ENCODE results near the gene FRYL. TPM values are rescaled to one million over a fixed set of nuclear protein-coding genes. Genes with fewer than 3 reads are reported as not detected.
A peak's percentile ranks its signal among the peaks of the same experiment; 100 is the strongest.

FRYL gene
- polyA plus RNA-seq, 1 donor from 2014 or later: 64.0 TPM

GRCh38 chr4:48779095-48779997 is 733 bp downstream of the FRYL start:
- Histone ChIP-seq H3K9ac (ENCODE audit: low read length) (peak overlapping the region; percentile 90), H3K79me2 (replicated peaks; ENCODE audit: insufficient read depth, low read length) (peaks cover 47% of the 10 kb centered on the region), H2AFZ (ENCODE audit: low read depth, low read length) (peak overlapping the region; percentile 62), H3K36me3 (ENCODE audit: insufficient read depth, low read length) (no peaks in the 10 kb centered on the region), H3K4me2 (ENCODE audit: low read length) (peak overlapping the region; percentile 91), H3K27ac (ENCODE audit: low read length) (peak overlapping the region; percentile 96), H4K20me1 (ENCODE audit: insufficient read depth) (no peaks in the 10 kb centered on the region), H3F3A (ENCODE audit: insufficient read depth, low read length, poor library complexity, severe bottlenecking) (peaks cover 5% of the 10 kb centered on the region), H3K9me2 (ENCODE audit: insufficient read depth, low read length) (no peaks in the 10 kb centered on the region), H3K9me3 (ENCODE audit: low read length) (no peaks in the 10 kb centered on the region), H3K4me3 (ENCODE audit: low read length) (peak overlapping the region; percentile 94), H3K27me3 (ENCODE audit: insufficient read depth, low read depth, low read length) (no peaks in the 10 kb centered on the region)
- TF ChIP-seq EP300 (conservative IDR thresholded peaks at IDR 0.05; ENCODE audit: poor library complexity, severe bottlenecking) (peak; percentile 30), POLR2AphosphoS5 (IDR thresholded peaks at IDR 0.05) (peak; percentile 82), SMC3 (conservative IDR thresholded peaks at IDR 0.05; ENCODE audit: poor library complexity) (peak; percentile 52), TAF1 (IDR thresholded peaks at IDR 0.05; ENCODE audit: low read depth) (peak; percentile 1), EZH2 (IDR thresholded peaks at IDR 0.05; ENCODE audit: borderline replicate concordance, insufficient read depth, low read length, poor library complexity, severe bottlenecking) (no peak), RAD21 (conservative IDR thresholded peaks at IDR 0.05) (peak; percentile 46), MXI1 (conservative IDR thresholded peaks at IDR 0.05; ENCODE audit: poor library complexity, severe bottlenecking) (peak; percentile 66)
- TF ChIP-seq, protein P1, sequence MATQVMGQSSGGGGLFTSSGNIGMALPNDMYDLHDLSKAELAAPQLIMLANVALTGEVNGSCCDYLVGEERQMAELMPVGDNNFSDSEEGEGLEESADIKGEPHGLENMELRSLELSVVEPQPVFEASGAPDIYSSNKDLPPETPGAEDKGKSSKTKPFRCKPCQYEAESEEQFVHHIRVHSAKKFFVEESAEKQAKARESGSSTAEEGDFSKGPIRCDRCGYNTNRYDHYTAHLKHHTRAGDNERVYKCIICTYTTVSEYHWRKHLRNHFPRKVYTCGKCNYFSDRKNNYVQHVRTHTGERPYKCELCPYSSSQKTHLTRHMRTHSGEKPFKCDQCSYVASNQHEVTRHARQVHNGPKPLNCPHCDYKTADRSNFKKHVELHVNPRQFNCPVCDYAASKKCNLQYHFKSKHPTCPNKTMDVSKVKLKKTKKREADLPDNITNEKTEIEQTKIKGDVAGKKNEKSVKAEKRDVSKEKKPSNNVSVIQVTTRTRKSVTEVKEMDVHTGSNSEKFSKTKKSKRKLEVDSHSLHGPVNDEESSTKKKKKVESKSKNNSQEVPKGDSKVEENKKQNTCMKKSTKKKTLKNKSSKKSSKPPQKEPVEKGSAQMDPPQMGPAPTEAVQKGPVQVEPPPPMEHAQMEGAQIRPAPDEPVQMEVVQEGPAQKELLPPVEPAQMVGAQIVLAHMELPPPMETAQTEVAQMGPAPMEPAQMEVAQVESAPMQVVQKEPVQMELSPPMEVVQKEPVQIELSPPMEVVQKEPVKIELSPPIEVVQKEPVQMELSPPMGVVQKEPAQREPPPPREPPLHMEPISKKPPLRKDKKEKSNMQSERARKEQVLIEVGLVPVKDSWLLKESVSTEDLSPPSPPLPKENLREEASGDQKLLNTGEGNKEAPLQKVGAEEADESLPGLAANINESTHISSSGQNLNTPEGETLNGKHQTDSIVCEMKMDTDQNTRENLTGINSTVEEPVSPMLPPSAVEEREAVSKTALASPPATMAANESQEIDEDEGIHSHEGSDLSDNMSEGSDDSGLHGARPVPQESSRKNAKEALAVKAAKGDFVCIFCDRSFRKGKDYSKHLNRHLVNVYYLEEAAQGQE (IDR thresholded peaks at IDR 0.05; ENCODE audit: borderline replicate concordance): peak; percentile 74
- TF ChIP-seq, protein P2, sequence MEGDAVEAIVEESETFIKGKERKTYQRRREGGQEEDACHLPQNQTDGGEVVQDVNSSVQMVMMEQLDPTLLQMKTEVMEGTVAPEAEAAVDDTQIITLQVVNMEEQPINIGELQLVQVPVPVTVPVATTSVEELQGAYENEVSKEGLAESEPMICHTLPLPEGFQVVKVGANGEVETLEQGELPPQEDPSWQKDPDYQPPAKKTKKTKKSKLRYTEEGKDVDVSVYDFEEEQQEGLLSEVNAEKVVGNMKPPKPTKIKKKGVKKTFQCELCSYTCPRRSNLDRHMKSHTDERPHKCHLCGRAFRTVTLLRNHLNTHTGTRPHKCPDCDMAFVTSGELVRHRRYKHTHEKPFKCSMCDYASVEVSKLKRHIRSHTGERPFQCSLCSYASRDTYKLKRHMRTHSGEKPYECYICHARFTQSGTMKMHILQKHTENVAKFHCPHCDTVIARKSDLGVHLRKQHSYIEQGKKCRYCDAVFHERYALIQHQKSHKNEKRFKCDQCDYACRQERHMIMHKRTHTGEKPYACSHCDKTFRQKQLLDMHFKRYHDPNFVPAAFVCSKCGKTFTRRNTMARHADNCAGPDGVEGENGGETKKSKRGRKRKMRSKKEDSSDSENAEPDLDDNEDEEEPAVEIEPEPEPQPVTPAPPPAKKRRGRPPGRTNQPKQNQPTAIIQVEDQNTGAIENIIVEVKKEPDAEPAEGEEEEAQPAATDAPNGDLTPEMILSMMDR (IDR thresholded peaks at IDR 0.05; ENCODE audit: poor library complexity, severe bottlenecking): peak; percentile 56

- Histone ChIP-seq H3K27me3 (ENCODE audit: insufficient read depth, low read depth, low read length) (no peaks in the 10 kb centered on the region), H3K4me2 (ENCODE audit: low read length) (peak overlapping the region; percentile 91), H3K4me3 (ENCODE audit: low read length) (peak overlapping the region; percentile 94), H3K9ac (ENCODE audit: low read length) (peak overlapping the region; percentile 90), H3K9me3 (ENCODE audit: low read length) (no peaks in the 10 kb centered on the region), H3K79me2 (replicated peaks; ENCODE audit: insufficient read depth, low read length) (peaks cover 55% of the 10 kb centered on the region), H2AFZ (ENCODE audit: low read depth, low read length) (peak overlapping the region; percentile 37), H3K9me2 (ENCODE audit: insufficient read depth, low read length) (no peaks in the 10 kb centered on the region), H3K27ac (ENCODE audit: low read length) (peak overlapping the region; percentile 96), H3K36me3 (ENCODE audit: insufficient read depth, low read length) (no peaks in the 10 kb centered on the region), H4K20me1 (ENCODE audit: insufficient read depth) (no peaks in the 10 kb centered on the region), H3F3A (ENCODE audit: insufficient read depth, low read length, poor library complexity, severe bottlenecking) (peaks cover 5% of the 10 kb centered on the region)
- TF ChIP-seq RAD21 (conservative IDR thresholded peaks at IDR 0.05) (no peak), SMC3 (conservative IDR thresholded peaks at IDR 0.05; ENCODE audit: poor library complexity) (no peak), TAF1 (IDR thresholded peaks at IDR 0.05; ENCODE audit: low read depth) (peak; percentile 13), EZH2 (IDR thresholded peaks at IDR 0.05; ENCODE audit: borderline replicate concordance, insufficient read depth, low read length, poor library complexity, severe bottlenecking) (no peak), MXI1 (conservative IDR thresholded peaks at IDR 0.05; ENCODE audit: poor library complexity, severe bottlenecking) (no peak), POLR2AphosphoS5 (IDR thresholded peaks at IDR 0.05) (no peak)
- TF ChIP-seq, protein P2 (IDR thresholded peaks at IDR 0.05; ENCODE audit: poor library complexity, severe bottlenecking): no peak
These were observed 1.5 kb downstream of the FRYL start for GRCh38 chr4:48778431-48779094.
